NCI-H82 treated with DMSO at 0.1 percent for 48 hours (cell line): Measurements from ENCODE around the gene GALNT1.
A peak's percentile ranks its signal among the peaks of the same experiment; 100 is the strongest.

ENCODE experiments used
- DNase-seq: peaks from one replicate; lab custom pipeline; 2025; ENCODE audit not compliant: unreplicated experiment; lab: John Stamatoyannopoulos, UW

Gene GALNT1

GRCh38 chr18:35749701-35750100, 168.2 kb downstream of the GALNT1 start:
- no peak for DNase-seq

- no peak for DNase-seq
These were observed 169.4 kb downstream of the GALNT1 start for GRCh38 chr18:35750929-35751328.

- DNase-seq, result no peak
These were observed 171.9 kb downstream of the GALNT1 start for GRCh38 chr18:35753306-35753910.

GRCh38 chr18:35754464-35754863, 172.9 kb downstream of the GALNT1 start:
- DNase-seq, result no peak

GRCh38 chr18:35755369-35755768, 173.8 kb downstream of the GALNT1 start:
- DNase-seq, result no peak

- peak; percentile 27 for DNase-seq
These were observed 175.1 kb downstream of the GALNT1 start for GRCh38 chr18:35756506-35757117.
